Measurements from ENCODE around the gene ADAM12.
"Not testable (repeated sequence)": the region's sequence is repeated elsewhere in the genome, so short reads cannot be mapped to it uniquely, and the experiment has no call there.

ADAM12 gene

GRCh38 chr10:126373147-126373546 is 15.1 kb downstream of the ADAM12 start:
- no peak for FAIRE-seq

GRCh38 chr10:126372396-126372795 is 15.9 kb downstream of the ADAM12 start:
- no peak for FAIRE-seq

GRCh38 chr10:126369125-126369710 is 19.1 kb downstream of the ADAM12 start:
- no peak for FAIRE-seq

- FAIRE-seq: no peak
These were observed 31.1 kb downstream of the ADAM12 start for GRCh38 chr10:126357169-126357568.

DNA sequence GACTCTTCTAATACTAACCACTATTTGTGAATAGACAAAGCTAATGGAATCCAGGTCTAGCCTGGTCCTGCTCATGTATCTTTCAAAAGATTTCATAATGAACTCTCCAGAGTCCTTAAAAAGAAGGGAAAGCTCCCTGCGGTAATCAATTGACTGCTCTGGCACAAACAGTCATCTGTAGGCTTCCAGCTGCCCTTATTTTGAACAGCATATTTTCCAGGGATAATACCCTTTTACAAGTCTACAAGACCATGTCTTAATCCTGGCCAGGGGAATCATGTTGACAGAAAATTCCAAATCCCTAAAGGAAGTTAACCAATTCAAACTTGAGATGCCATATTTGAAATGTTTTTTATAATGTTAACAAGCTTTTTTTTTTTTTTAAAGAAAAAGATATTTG is 34.6 kb downstream of the ADAM12 start:
- no peak for FAIRE-seq

- no peak for FAIRE-seq
These were observed 35.8 kb downstream of the ADAM12 start for GRCh38 chr10:126352453-126352852.

GRCh38 chr10:126351021-126351420 is 37.3 kb downstream of the ADAM12 start:
- FAIRE-seq: no peak

DNA sequence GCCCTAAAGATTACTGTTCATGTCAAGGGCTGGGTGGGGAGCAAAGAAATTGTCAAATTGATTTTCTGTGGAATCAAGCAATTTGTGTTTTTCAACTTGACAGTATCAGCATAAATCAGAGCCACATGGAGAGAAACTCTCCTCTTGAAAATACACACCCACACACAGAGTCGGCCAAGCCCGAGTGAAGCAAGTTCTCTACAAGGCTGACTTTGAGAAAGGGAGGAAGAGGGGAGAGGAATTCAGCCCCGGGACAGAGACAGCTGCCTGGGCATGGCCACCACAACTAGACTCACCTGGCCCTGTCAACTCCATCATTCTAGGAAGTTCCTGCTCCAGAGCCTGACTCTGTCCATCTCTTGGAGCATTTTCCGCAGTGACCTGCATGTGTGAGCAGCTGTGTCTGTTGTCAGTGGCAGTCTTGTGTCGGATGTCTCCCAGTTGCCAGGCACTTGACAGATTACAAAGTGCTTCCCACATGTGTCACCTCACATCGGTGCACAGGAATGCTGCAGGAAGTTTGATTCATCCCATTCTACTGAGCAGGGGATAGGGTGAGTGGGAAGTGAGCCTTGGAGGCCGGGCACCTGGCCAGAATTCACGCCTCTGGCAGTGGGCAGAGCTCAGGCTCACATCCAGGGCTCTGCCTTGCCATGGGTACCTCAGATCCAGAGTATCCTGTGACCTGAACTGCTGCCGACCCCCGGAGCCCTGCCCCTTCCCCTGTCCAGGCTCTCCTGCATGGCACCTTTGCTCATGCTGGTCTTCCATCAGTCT is 37.9 kb downstream of the ADAM12 start:
- no peak for FAIRE-seq

DNA sequence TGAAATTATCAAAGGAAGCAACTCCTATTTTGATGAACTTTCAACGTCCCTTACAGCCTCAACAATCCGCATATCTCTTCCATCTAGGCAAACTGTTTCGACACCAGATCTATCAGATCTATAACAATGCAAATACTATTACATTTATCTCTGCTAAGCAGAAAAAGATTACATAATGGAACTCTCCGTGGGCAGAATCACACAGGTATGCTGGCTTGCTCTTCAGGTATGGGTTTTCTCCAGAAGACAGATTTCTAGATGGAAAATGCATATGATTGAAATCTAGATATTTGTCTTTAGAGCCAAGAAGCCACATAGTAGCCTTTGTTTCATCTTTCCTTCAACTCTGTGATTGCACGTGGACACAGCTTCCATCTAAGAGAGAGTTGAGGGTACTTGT is 38.6 kb downstream of the ADAM12 start:
- FAIRE-seq: no peak

- FAIRE-seq: no peak
These were observed 39.2 kb downstream of the ADAM12 start for GRCh38 chr10:126349101-126349500.

DNA sequence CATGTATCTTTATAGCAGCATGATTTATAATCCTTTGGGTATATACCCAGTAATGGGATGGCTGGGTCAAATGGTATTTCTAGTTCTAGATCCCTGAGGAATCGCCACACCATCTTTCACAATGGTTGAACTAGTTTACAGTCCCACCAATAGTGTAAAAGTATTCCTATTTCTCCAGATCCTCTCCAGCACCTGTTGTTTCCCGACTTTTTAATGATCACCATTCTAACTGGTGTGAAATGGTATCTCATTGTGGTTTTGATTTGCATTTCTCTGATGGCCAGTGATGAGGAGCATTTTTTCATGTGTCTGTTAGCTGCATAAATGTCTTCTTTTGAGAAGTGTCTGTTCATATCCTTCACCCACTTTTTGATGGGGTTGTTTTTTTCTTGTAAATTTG is 44.8 kb downstream of the ADAM12 start:
- not testable (repeated sequence) for FAIRE-seq

- no peak for FAIRE-seq
These were observed 45.6 kb downstream of the ADAM12 start for GRCh38 chr10:126342680-126343079.

DNA sequence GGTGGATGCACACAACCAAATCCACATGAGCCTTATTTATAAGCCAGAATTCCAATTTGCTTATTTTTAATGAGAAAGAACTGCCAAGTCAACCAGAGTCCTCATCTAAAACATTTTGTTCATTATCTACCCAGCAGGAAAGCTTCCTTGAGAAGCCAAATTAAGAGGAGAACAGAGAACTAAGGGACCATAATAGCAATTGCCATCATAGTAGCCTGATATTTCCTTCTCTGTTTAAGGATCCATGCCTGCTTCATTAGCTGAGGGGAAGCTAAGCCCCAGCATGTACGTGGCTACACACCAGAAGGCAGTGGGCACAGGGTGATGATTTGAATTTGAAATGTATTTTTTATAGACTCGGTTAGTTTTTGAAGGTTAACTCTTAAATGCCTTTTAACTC is 46.8 kb downstream of the ADAM12 start:
- FAIRE-seq: no peak

DNA sequence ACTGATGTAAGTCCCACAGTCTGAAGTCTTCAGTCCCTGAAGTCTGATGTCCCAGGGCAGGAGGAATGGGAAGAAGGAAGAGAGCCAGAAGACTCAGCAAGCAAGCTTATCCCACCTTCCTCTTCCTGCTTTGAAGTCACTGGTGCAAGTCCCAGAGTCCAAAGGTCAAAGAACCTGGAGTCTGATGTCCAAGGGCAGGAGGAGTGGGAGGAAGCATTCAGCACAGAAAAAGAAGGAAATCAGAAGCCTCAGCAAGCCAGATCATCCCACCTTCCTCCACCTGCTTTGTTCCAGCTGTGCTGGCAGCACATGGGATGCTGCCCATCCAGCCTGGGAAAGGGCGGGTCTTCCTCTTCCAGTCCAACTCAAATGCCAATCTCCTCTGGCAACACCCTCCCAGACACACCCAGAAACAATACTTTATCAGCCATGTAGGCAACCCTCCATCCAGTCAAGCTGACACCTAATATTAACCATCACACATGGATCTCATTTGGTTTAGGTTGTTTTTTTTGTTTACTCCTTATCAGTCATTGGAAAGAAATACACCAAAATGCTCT is 50.9 kb downstream of the ADAM12 start:
- no peak for FAIRE-seq

GRCh38 chr10:126336801-126337200 is 51.5 kb downstream of the ADAM12 start:
- FAIRE-seq: no peak

DNA sequence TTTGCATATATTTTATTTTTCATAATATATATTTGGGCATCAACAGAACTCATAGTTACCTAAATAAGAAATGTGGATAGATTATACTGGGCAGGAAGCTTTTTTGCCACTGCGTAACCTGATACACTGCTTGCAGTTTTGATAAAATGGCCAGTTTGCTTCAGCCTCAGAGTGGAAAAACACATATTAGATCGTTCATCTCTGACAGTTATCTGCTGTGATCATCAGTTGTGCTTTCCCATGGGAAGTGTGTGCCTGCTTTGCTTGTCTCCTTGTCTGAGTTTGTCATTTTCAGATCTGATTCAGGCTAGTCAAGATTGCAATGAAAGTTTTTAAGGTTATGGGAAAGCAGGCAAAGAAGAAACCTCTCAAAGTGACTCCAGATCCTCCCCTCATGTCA is 54.0 kb downstream of the ADAM12 start:
- FAIRE-seq: no peak

GRCh38 chr10:126332576-126332975 is 55.7 kb downstream of the ADAM12 start:
- FAIRE-seq: no peak

- FAIRE-seq: no peak
These were observed 57.2 kb downstream of the ADAM12 start for GRCh38 chr10:126331101-126331500.

- no peak for FAIRE-seq
These were observed 63.5 kb downstream of the ADAM12 start for GRCh38 chr10:126324826-126325225.

DNA sequence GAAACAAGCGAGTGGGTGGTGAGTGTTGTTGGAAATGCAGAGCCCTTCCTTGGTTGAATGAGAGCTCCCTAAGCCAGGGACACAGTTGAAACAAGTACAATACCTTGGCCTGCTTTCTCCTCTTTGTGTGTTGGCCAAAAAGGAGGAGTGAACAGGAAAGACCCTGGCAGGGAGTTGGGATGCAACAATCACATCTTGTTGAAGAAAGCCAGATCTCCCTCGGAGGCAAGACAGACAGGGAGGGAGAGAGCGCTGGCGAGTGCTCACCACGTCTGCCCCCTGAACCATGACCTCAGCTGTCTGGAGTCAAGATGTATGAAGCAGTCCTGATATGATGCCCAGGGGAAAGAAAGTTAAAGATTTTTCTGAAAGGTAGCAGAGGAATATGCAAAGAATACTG is 66.8 kb downstream of the ADAM12 start:
- FAIRE-seq: no peak

DNA sequence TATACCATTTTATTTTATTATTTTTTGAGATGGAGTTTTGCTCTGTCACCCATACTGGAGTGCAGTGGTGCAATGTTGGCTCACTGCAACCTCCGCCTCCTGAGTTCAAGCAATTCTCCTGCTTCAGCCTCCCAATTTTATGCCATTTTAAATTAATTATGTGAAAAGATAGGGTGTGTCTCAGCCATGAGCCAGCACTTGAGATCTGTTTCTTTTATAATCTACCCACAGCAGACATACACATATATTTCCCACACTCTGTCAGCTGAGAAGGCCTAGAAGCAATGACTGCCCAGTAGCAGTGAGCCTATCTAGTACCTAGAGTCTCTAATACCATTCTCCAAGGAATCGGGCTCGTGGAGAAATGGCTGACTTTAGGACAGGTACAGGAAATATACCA is 70.5 kb downstream of the ADAM12 start:
- FAIRE-seq: no peak

GRCh38 chr10:126315494-126316177 is 72.6 kb downstream of the ADAM12 start:
- no peak for FAIRE-seq

DNA sequence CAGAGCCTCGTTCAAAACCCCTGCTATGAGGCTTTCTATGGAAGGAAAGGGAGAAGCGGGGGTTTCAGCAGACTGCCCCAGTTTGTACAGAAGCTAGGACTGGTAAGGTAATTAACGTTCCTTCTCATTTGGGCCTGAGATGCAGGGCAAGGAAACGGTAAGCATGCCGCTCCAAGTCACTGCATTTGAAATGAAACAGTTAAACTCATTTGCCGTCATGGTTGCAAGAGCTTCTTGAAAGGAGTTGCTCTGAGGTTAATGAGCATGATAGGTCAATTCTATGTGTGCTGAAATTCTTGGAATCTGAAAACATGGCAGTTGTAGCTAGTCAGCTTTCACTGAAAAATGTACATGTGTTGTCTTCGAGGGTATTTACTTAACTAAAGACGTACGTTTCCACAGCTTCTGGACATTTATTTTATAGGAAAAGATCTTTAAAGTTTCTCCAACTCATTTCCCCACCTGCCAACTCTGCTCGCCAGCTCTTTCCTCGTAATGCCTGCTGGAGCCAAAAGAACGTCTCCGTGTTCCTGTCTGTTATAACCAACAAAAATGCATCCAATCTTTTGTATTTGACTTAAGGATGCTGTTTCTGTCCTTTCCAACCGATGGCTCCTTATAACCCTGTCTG is 73.3 kb downstream of the ADAM12 start:
- no peak for FAIRE-seq
